LHCN-M2 (cell line): ENCODE results near the gene CLDN6. TPM values are rescaled to one million over a fixed set of nuclear protein-coding genes. Genes with fewer than 3 reads are reported as not detected.

Source experiments
- DNase-seq: peaks from one replicate; pipeline ENCODE4 v3.0.0-alpha.2; 2012; ENCODE audit warnings: low read depth
- total RNA-seq: library from RNA; depleted of rRNA; stranded (reverse); fragments of >200 nt; gene quantifications from 2 replicates; pipeline ENCODE4 v1.2.3, GENCODE V29; 2014

Gene CLDN6
- total RNA-seq, 1 experiment from 2014 or later: 0.06 TPM

GRCh38 chr16:2988590-2989099 lies 29.3 kb downstream of the CLDN6 start:
- no peak for DNase-seq

GRCh38 chr16:2987833-2988232 lies 30.1 kb downstream of the CLDN6 start:
- DNase-seq: peak; percentile 53

- no peak for DNase-seq
Measured at GRCh38 chr16:2987286-2987685, 30.7 kb downstream of the CLDN6 start.

GRCh38 chr16:2986623-2987188 lies 31.3 kb downstream of the CLDN6 start:
- no peak for DNase-seq

GRCh38 chr16:2985893-2986355 lies 32.1 kb downstream of the CLDN6 start:
- no peak for DNase-seq

- DNase-seq: peak; percentile 76
Measured at GRCh38 chr16:2985462-2985861, 32.5 kb downstream of the CLDN6 start.

- peak; percentile 81 for DNase-seq
Measured at GRCh38 chr16:2983706-2984136, 34.3 kb downstream of the CLDN6 start.

- no peak for DNase-seq
Measured at GRCh38 chr16:2982402-2982801, 35.6 kb downstream of the CLDN6 start.

GRCh38 chr16:2981899-2982250 lies 36.1 kb downstream of the CLDN6 start:
- DNase-seq: no peak

GRCh38 chr16:2981177-2981898 lies 36.6 kb downstream of the CLDN6 start:
- no peak for DNase-seq

- DNase-seq: peak; percentile 82
Measured at GRCh38 chr16:2980227-2981176, 37.5 kb downstream of the CLDN6 start, which contains the start of gene PKMYT1. TSS of gene PKMYT1 (minus strand) at chr16:2980446. CDS start at chr16:2979657, 789 bp downstream.

- DNase-seq: no peak
Measured at GRCh38 chr16:2979669-2980226, 38.2 kb downstream of the CLDN6 start.

GRCh38 chr16:2977440-2977839 lies 40.5 kb downstream of the CLDN6 start:
- no peak for DNase-seq

- no peak for DNase-seq
Measured at GRCh38 chr16:2976673-2977072, 41.3 kb downstream of the CLDN6 start.

GRCh38 chr16:2976201-2976600 lies 41.8 kb downstream of the CLDN6 start:
- DNase-seq: no peak

GRCh38 chr16:2975161-2975795 lies 42.7 kb downstream of the CLDN6 start:
- DNase-seq: no peak

GRCh38 chr16:2974319-2975056 lies 43.5 kb downstream of the CLDN6 start:
- DNase-seq: no peak

GRCh38 chr16:2973605-2974318 lies 44.2 kb downstream of the CLDN6 start:
- no peak for DNase-seq

GRCh38 chr16:2973093-2973492 lies 44.9 kb downstream of the CLDN6 start:
- DNase-seq: no peak
